Calu3 (cell line): ENCODE measurements around the gene CD164L2. TPM values are rescaled to one million over a fixed set of nuclear protein-coding genes. Genes with fewer than 3 reads are reported as not detected.

Source experiments
- BruUV-seq: library from RNA; stranded (reverse); fragments of 400-500 nt; replicated peaks from 2 replicates; lab custom pipeline; 2021; lab: Mats Ljungman, UMichigan
- CTCF ChIA-PET: fragments of 300-600 bp; sonication (Branson Sonifier 250); formaldehyde crosslinking; loops from one replicate; lab custom pipeline; 2022; ENCODE audit warnings: antibody characterized with exemption; lab: Charles Lee
- DNase-seq: peaks from one replicate; pipeline ENCODE4 v3.0.0; 2022
- H3K27ac Mint-ChIP-seq: one replicate; pipeline ENCODE4 v1.8.0; 2022; ENCODE audit warnings: mixed read lengths; ENCODE audit not compliant: unreplicated experiment
- H3K27me3 Mint-ChIP-seq: one replicate; pipeline ENCODE4 v1.8.0; 2022; ENCODE audit warnings: mixed read lengths; ENCODE audit not compliant: unreplicated experiment
- H3K36me3 Mint-ChIP-seq: one replicate; pipeline ENCODE4 v1.8.0; 2022; ENCODE audit warnings: mild to moderate bottlenecking, moderate library complexity, mixed read lengths; ENCODE audit not compliant: insufficient read depth, unreplicated experiment
- H3K4me1 Mint-ChIP-seq: one replicate; pipeline ENCODE4 v1.8.0; 2022; ENCODE audit warnings: mild to moderate bottlenecking, low read depth, mixed read lengths; ENCODE audit not compliant: unreplicated experiment
- H3K4me3 Mint-ChIP-seq: one replicate; pipeline ENCODE4 v1.8.0; 2022; ENCODE audit warnings: mild to moderate bottlenecking, low read depth, moderate library complexity, mixed read lengths; ENCODE audit not compliant: unreplicated experiment
- H3K9me3 Mint-ChIP-seq: one replicate; pipeline ENCODE4 v1.8.0; 2022; ENCODE audit warnings: low read depth, mixed read lengths; ENCODE audit not compliant: unreplicated experiment
- intact Hi-C: fragments of 100-400 bp; cut with micrococcal nuclease; formaldehyde crosslinking; loops from one replicate; pipeline ENCODE4 v1.10.0; 2022; ENCODE audit not compliant: unreplicated experiment
- total RNA-seq: library from RNA; stranded (reverse); gene quantifications from 2 replicates; pipeline ENCODE4 v1.2.3, GENCODE V29; 2022
- TF ChIP-seq, protein P1 (sequence below): fragments of 200-600 bp; IDR thresholded peaks from one replicate; pipeline ENCODE4 v1.8.0; 2022; ENCODE audit warnings: antibody characterized with exemption; ENCODE audit not compliant: unreplicated experiment

CD164L2 gene
- total RNA-seq, 1 experiment from 2014 or later = not detected

DNA sequence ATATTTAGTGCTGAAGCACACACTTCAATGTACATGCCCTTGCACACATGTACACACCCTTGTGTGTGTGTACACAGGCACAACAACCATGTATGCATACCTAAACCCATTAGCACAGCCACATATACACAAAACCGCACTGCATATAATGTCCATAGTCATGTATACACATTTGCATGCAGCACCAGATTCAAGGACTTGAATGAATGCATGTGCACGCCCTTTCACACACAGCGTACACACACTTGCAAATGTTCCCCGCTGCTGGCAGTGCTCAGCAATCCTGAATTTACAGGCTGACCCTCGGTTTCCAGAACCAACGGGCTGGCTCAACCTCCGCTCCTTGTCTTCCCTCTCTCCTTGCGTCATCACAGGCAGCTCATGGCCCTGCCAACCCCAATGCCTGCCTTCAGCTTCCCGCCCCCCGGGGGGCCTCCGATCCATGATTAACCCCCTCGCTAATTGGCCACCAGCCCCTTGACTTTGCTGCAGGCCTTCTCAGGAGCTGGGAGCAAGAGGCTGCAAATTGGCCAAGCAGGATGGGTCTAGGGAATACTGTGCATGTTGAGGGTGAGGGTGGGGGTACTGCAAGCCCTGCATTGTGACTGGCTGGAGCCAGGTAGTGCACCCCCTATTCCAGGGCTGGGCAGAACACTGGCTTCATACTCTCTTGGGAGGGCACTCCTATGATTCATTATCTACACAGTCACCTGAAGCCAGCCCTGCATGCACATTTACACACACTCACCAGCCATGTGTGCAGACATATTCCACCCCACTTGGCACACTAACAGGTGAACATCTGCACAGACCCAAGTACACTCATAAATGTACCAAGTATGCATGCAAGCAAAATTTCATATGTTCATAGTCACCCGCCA, 17.2 kb upstream of the CD164L2 start:
- BruUV-seq = no TSS peak
- H3K27ac Mint-ChIP-seq = no peak overlapping the region
- no peaks in the 10 kb centered on the region for H3K9me3 Mint-ChIP-seq
- CTCF ChIA-PET = no interaction called here
- H3K4me1 Mint-ChIP-seq = no peaks in the 10 kb centered on the region
- intact Hi-C loops = loop anchor here (5.0 kb wide), 1 partner anchor 207 kb away; no protein-coding TSS in a partner anchor
- no peaks in the 10 kb centered on the region for H3K27me3 Mint-ChIP-seq
- peaks cover 20% of the 10 kb centered on the region for H3K36me3 Mint-ChIP-seq
- no peak overlapping the region for H3K4me3 Mint-ChIP-seq
- no peak for DNase-seq
- TF ChIP-seq, protein P1, sequence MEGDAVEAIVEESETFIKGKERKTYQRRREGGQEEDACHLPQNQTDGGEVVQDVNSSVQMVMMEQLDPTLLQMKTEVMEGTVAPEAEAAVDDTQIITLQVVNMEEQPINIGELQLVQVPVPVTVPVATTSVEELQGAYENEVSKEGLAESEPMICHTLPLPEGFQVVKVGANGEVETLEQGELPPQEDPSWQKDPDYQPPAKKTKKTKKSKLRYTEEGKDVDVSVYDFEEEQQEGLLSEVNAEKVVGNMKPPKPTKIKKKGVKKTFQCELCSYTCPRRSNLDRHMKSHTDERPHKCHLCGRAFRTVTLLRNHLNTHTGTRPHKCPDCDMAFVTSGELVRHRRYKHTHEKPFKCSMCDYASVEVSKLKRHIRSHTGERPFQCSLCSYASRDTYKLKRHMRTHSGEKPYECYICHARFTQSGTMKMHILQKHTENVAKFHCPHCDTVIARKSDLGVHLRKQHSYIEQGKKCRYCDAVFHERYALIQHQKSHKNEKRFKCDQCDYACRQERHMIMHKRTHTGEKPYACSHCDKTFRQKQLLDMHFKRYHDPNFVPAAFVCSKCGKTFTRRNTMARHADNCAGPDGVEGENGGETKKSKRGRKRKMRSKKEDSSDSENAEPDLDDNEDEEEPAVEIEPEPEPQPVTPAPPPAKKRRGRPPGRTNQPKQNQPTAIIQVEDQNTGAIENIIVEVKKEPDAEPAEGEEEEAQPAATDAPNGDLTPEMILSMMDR = no peak

DNA sequence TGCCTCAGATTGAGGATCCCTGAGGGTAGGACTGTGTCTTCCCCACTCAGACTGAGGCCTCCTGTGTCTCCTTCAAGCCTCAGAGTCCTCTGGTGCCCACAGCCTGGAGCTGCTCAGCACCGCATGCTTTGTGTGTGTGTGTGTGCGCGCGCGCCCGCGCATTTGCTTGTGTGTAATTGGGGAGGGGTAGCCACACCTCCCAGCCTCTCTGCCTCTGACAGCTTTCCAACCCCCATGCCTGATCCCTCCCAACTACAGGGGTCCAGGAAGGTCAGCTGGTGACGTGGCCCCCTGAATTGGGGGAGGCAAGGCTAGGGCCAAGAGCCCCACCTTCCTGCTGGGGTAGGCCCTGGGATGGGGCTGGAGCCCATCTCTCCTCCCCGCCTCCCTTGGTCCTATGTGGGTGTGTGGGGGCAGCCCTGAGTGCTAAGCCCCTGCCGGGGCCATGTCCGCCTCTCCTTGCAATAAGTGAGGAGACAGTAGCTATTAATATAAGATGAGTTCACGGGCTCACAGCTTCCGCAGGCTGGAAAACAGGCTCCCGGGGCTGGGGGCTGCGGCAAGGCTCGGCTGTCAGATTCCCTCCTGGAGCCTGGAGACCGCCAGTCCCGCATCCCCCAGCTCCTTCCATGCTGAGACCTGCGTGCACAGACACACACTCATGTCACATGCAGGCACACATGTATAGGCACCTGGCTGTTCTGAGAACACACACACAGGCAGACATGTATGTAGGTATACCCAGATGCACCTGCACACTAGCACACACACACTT, 16.3 kb upstream of the CD164L2 start:
- no peak overlapping the region for H3K4me3 Mint-ChIP-seq
- TF ChIP-seq, protein P1 = no peak
- H3K9me3 Mint-ChIP-seq = no peaks in the 10 kb centered on the region
- no peak overlapping the region for H3K27ac Mint-ChIP-seq
- no peak for DNase-seq
- CTCF ChIA-PET = interaction anchor here (1.2 kb wide), 1 partner anchor 103 kb away, joined by 3 read pairs; no protein-coding TSS in a partner anchor
- intact Hi-C loops = loop anchor here (5.0 kb wide), 1 partner anchor 208 kb away; no protein-coding TSS in a partner anchor
- peaks cover 20% of the 10 kb centered on the region for H3K36me3 Mint-ChIP-seq
- no TSS peak for BruUV-seq
- H3K4me1 Mint-ChIP-seq = no peaks in the 10 kb centered on the region
- no peaks in the 10 kb centered on the region for H3K27me3 Mint-ChIP-seq

DNA sequence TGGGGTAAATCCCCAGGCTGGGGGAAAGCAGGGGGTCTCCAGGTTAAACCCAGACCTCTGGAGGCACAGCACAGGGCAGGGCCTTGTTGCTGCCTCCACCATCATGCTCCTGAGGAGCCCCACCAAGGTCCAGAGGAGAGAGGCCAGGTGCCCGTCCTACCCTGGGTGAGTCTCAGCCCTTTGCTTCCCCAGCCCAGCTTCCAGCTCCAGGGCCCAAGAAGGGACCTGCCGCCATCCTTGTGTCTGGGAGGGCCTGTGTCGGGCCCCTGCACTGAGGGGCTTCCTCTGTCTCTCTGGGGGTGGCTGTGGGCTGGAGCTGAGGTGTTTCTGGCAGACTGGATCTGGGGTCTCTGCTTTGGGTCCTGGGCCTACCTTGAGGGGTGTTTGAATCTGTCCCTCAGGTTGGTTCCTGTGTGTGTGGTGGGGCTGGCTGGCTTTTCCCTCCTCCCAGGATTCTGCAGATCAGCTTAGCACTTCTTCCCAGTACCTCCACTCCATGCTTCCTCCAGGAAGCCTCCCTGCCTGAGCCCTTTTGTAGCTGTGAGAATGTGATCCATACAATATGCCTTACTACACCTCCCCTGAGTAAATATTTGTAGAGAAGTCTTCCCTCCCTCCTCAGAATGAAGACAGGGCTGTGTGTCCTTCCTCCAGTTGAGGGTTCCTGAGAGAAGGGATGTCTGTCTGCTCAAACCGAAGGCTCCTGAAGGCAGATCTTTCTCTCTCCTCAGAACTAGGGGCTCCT, 15.4 kb upstream of the CD164L2 start:
- TF ChIP-seq, protein P1 = no peak
- peaks cover 20% of the 10 kb centered on the region for H3K36me3 Mint-ChIP-seq
- H3K9me3 Mint-ChIP-seq = no peaks in the 10 kb centered on the region
- DNase-seq = no peak
- H3K4me3 Mint-ChIP-seq = no peak overlapping the region
- intact Hi-C loops = no loop called here
- BruUV-seq = no TSS peak
- H3K4me1 Mint-ChIP-seq = no peaks in the 10 kb centered on the region
- no peak overlapping the region for H3K27ac Mint-ChIP-seq
- H3K27me3 Mint-ChIP-seq = no peaks in the 10 kb centered on the region
- CTCF ChIA-PET = interaction anchor here (0.7 to 1.2 kb wide), 2 partner anchors 102 to 321 kb away, joined by 3 read pairs; no protein-coding TSS in a partner anchor

DNA sequence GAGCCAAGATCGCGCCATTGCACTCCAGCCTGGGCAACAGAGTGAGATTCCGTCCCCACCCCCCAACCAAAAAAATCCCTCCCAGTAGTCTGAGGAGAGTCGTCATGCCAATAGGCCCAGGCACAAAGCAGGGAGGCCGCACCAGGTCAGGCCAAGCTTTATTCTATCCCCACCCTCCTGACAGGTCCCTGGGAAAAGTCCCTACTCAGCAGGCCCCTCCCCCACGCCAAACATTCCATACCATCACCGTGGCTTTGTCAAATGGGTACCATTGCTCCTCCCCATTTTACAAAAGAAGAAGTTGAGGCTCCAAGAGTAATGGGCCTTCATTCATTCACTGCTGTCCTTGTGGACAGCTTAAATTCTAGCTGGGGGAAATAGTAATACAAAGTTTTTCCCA, 14.6 kb upstream of the CD164L2 start:
- CTCF ChIA-PET = interaction anchor here (0.6 to 0.7 kb wide), 3 partner anchors 150 to 320 kb away, joined by 3 read pairs; no protein-coding TSS in a partner anchor
- Mint-ChIP-seq H3K9me3 (no peaks in the 10 kb centered on the region), H3K27me3 (no peaks in the 10 kb centered on the region), H3K27ac (no peak overlapping the region), H3K36me3 (peaks cover 27% of the 10 kb centered on the region), H3K4me3 (no peak overlapping the region), H3K4me1 (no peaks in the 10 kb centered on the region)
- TF ChIP-seq, protein P1 = no peak
- DNase-seq = no peak
- BruUV-seq = no TSS peak
- intact Hi-C loops = no loop called here
